Stimulated activated CD8-positive, alpha-beta memory T cell treated with anti-CD3 and anti-CD28 coated beads, Interleukin-4, amount 100 ng/mL, for 1 hour (primary cell): ENCODE results near the gene RAB1A.
"Not testable (repeated sequence)": the region's sequence is repeated elsewhere in the genome, so short reads cannot be mapped to it uniquely, and the experiment has no call there.

Experiments used
- DNase-seq, 2 donors: peaks; one replicate each; pipeline ENCODE4 v3.0.0-alpha.2; 2020; ENCODE audit warnings: low read depth in 2 of 2, low spot score in 1 of 2

The RAB1A gene

GRCh38 chr2:65129826-65130663 lies at the start of gene RAB1A:
Gene RAB1A, minus strand, starts transcription at chr2:65130106. Its CDS starts 191 bp downstream, at chr2:65129915.
- peak; percentile 95 to 100 for DNase-seq

GRCh38 chr2:65177751-65178442 lies 48.0 kb upstream of the RAB1A start:
- DNase-seq, result no peak

GRCh38 chr2:65175894-65176530 lies 46.1 kb upstream of the RAB1A start:
- no peak for DNase-seq

DNA sequence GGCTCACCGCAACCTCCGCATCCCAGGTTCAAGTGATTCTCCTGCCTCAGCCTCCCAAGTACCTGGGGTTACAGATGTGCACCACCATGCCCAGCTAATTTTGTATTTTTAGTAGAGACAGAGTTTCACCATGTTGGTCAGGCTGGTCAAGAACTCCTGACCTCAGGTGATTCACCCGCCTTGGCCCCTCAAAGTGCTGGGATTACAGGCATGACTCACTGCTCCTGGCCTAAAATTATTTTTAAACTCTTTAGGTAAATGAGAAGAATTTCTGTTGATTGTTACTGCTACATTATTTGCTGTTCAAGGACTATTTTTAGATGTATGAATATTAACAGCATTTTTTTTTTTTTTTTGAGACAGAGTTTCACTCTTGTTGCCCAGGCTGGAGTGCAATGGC lies 44.1 kb upstream of the RAB1A start:
- DNase-seq, result not testable (repeated sequence)

- no peak for DNase-seq
Measured at GRCh38 chr2:65172994-65173790, 43.3 kb upstream of the RAB1A start.

DNA sequence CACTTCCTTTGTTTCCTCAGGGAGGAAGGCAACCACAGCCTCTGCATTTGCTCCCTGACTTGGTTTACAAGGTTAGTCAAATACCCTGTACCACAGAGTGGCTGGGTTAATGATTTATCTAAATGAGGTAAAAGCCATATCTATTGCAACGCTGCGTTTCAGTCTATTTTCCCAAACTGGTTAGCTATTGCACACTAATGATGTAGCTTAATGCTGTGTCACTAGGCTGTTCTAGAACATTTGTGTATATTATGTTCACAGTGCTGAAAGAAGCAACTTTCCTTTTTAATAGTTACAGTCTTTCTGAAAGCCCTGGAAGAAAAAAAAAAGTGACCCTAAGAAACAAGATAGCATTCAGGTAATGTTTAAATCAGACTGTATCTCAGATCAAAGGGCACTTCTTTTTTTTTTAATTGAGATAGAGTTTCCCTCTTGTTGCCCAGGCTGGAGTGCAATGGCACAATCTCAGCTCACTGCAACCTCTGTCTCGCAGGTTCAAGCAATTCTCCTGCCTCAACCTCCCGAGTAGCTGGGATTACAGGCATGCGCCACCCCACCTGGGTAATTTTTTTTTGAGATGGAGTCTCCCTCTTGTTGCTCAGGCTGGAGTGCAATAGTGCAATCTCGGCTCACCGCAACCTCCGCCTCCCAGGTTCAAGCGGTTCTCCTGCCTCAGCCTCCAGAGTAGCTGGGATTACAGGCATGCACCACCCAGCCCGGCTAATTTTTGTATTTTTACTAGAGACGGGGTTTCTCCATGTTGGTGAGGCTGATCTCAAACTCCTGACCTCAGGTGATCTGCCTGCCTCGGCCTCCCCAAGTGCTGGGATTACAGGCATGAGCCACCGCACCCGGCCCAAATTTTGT lies 40.9 kb upstream of the RAB1A start:
- DNase-seq, result not testable (repeated sequence)

DNA sequence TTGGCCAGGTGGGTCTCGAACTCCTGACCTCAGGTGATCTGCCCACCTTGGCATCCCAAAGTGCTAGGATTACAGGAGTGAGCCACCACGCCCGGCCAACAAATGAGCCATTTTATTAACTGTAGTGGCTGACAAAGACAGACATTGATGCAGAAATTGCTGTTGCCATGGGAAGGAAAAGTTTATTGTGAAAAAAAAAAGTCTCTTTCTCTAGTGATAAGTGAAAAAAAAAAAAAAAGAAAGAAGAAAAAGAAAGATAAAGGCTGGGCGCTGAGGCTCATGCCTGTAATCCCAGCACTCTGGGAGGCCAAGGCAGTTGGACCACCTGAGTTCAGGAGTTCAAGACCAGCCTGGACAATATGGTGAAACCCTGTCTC lies 39.8 kb upstream of the RAB1A start:
- DNase-seq, result no peak

DNA sequence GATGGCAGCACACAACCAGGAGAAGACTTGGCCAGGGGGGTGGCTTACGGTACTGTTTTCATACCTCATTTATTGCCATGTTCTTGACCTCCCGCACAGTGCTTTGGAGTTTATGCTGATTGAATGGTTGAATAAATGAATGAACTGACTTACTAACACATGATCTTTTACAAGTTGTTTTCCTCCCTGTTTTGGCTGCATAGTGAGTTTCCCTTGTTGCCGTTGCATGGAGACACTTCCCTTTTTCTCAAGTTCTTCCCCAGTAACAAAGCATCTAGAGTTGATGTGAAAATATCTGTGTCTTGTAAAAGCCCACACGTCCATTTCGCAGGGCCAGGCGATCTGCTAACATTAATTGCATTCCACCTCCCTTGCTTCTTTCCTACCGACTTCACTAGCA lies 35.7 kb upstream of the RAB1A start:
- no peak for DNase-seq

DNA sequence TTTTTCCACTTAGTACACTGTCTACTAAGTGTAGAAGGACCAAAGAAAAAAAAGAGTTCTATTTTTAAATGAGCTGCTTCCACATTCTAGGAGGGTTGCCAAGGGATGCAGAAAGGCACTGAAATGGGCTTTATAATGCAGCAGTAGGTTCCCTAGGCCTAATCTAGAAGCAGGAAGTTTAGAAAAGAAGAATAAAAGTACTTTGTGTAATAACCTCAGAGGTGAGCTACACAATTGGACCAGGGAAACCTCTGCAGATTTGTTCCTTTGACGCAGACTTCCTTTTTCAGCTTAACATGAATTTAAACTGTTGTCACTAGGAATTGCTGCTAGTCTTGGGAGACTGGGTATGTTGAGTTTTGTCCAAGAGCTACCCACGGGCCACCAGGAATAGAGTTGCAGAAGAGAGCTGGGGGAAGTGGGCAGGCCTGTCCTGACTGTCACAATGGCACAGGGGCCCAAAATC lies 34.6 kb upstream of the RAB1A start:
- no peak for DNase-seq

DNA sequence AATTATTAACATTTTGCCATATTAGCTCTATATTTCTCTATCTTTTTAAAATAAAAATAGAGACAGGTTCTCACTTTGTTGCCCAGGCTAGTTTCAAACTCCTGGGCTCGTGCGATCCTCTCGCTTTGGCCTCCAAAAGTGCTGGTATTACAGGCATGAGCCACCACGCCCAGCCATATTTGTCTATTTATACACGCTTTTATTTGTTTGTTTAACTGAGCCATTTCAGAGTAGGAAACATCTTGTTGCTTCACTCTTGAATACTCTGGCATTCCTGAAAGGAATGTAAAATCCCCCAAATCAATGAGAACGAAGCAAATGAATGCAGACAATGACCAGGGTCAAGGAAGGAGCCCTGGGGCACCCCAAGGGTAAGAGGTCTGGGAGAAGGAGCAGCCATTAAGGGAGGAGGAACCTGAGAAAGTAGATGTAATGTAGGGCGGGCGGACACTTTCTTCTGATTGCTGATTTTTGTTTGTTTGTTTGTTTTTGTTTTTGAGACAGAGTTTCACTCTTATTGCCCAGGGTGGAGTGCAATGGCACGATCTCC lies 31.7 kb upstream of the RAB1A start:
- no peak for DNase-seq

DNA sequence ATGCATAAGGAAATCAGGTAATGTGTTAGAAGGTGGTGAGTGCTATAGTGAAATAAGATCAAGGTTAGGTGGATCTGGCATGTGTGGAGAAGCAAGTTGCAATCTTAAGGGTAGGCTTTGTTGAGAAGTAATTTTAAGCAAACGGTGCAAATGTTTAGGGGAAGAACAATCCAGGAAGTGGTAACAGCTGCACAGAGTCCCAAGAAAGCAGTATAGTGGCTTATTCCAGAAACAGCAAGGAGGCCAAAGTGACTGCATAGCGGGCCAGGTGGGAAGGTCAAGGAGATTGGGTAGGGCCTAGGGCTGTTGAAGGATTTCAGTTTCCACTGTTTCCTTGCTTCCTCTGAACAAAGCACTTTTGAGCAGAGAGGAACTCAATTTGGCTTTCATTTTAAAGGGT lies 30.0 kb upstream of the RAB1A start:
- DNase-seq, result no peak

GRCh38 chr2:65159261-65159660 lies 29.4 kb upstream of the RAB1A start:
- no peak for DNase-seq

DNA sequence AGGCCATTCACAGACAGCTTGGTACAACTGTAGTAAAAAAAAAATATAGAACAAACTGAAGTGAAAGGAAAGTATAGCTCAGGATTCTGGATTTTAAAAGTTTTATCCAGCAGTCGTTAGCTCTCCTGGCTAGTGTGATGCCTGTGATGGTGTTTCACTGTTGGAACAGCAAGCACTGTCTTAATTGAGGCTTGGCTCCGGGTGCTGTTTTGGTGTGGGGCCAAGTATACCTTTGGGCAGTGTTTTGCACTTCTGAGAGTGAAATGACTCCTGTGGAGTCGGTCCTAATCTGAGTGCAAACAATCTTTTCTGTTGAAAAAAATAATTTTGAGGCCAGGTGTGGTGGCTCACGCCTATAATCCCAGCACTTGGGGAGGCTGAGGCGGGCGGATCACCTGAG lies 28.7 kb upstream of the RAB1A start:
- DNase-seq, result no peak

GRCh38 chr2:65157856-65158255 lies 27.9 kb upstream of the RAB1A start:
- not testable (repeated sequence) for DNase-seq

GRCh38 chr2:65156041-65156440 lies 26.1 kb upstream of the RAB1A start:
- DNase-seq, result no peak

- DNase-seq, result no peak
Measured at GRCh38 chr2:65153515-65153914, 23.6 kb upstream of the RAB1A start.

DNA sequence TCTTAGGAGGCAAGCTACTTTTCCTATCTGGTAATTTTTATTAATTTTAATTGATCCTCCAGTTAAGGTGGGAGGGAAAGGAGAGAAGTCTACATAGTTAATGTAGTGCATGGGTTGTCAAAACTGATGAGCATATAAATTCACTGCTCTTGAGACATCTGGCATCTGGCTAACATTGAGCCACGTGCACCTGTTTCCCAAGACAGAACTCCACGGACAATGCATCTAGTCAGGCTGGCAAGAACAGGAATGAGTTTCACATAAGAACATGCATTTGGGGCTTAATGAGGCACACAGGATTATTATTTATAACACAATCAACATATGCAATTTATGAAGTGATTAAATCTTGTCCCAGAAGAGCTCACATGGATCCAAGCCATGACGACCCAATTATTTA lies 16.2 kb upstream of the RAB1A start:
- no peak for DNase-seq

DNA sequence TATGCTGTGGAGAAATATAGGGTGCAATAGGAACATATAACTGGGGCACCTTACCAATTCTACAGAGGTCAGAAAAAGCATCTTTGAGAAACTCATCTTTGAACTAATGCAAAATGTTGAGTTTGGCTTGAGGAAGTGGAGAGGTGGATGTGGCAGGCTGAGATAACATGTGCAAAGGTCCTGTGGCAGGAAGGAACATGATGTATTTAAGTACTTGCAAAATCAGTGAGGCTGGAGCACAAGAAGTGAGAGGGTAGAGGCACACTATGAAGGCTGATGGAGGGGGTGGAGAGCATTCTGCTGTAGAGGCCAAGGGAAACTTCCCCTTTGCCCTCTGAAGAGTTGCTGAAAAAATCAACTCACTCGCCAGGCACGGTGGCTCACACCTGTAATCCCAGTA lies 14.7 kb upstream of the RAB1A start:
- no peak for DNase-seq

DNA sequence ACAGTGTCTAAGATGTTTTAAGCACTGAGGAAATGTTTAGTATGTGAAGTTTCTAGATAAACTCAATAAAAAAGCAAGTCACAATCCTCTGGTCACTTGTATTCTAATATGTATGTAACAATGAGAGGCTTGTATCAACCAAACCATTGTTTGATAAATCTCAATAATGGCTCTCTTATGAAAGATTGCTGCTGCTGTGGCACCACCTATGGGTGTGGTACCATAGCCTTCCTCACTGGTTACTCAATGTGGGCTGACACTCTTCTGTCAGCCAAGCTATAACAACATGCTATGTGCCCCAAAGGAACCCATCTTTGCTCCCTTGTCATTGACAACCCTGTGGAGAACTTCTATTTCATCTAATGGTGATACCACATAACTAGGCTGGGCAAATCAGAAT lies 12.6 kb upstream of the RAB1A start:
- DNase-seq, result no peak

DNA sequence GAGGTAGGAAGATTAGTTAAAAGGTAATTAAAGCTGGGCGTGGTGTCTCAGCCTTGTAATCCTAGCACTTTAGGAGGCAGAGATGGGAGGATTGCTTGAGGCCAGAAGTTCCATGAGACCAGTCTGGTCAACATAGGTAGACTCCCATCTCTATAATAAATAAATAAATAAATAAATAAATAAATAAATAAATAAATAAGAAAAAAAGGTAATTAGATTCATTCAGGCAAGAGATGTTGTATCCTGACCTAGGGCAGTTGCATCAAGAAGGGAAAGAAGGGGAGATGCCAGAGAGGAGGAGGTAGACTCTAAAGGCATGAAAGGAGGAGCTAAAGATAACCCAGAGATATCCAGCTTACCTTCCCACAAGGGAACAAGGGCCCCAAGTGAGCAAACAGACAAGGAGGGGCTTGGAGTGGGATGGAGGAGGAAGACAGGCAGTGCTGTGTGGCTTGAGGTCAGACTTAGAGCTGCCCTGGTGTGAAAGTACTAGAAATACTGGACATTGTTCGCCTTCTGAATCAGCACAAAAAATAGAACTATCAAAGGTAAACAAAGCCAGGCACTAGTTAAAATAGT lies 7.4 kb upstream of the RAB1A start:
- no peak for DNase-seq
